Neutrophil (primary cell): Measurements from ENCODE around the gene TIMP4.

Experiments
- H3K27ac ChIP-seq: fragments of 200-600 bp; sonication (generic); 2 replicates; pipeline ENCODE4 v1.5.1; 2016; ENCODE audit warnings: mild to moderate bottlenecking, moderate library complexity
- H3K27me3 ChIP-seq: fragments of 200-600 bp; sonication (generic); 2 replicates; pipeline ENCODE4 v1.6.0; 2016; ENCODE audit warnings: mild to moderate bottlenecking
- H3K36me3 ChIP-seq: fragments of 200-600 bp; sonication (generic); 2 replicates; pipeline ENCODE4 v1.5.1; 2017
- H3K4me1 ChIP-seq, 2 experiments: fragments of 200-600 bp in 1 of 2; sonication (generic) in 1 of 2; 1 replicate in 1 of 2; 2 replicates in 1 of 2; pipeline versions ENCODE4 v1.5.1 to v1.6.1; 2013 to 2016; ENCODE audit warnings: low read depth in 1 of 2, low read length in 1 of 2, mild to moderate bottlenecking in 1 of 2, moderate library complexity in 1 of 2; ENCODE audit not compliant: control insufficient read depth in 1 of 2, insufficient read depth in 1 of 2
- H3K4me3 ChIP-seq, 2 experiments: fragments of 200-600 bp in 1 of 2; sonication (generic) in 1 of 2; 1 replicate in 1 of 2; 2 replicates in 1 of 2; pipeline ENCODE4 v1.5.1; 2013 to 2016; ENCODE audit warnings: low read depth in 1 of 2, low read length in 1 of 2, mild to moderate bottlenecking in 1 of 2, moderate library complexity in 1 of 2
- H3K9me3 ChIP-seq: fragments of 200-600 bp; sonication (generic); 2 replicates; pipeline ENCODE4 v1.5.1; 2016
- TF ChIP-seq, protein P1 (sequence below): fragments of 200-600 bp; sonication (generic); IDR thresholded peaks from 2 replicates; pipeline ENCODE4 v1.5.1; 2016; ENCODE audit warnings: antibody characterized with exemption

TIMP4 gene

GRCh38 chr3:12180631-12181030, 21.9 kb upstream of the TIMP4 start:
- TF ChIP-seq, protein P1, sequence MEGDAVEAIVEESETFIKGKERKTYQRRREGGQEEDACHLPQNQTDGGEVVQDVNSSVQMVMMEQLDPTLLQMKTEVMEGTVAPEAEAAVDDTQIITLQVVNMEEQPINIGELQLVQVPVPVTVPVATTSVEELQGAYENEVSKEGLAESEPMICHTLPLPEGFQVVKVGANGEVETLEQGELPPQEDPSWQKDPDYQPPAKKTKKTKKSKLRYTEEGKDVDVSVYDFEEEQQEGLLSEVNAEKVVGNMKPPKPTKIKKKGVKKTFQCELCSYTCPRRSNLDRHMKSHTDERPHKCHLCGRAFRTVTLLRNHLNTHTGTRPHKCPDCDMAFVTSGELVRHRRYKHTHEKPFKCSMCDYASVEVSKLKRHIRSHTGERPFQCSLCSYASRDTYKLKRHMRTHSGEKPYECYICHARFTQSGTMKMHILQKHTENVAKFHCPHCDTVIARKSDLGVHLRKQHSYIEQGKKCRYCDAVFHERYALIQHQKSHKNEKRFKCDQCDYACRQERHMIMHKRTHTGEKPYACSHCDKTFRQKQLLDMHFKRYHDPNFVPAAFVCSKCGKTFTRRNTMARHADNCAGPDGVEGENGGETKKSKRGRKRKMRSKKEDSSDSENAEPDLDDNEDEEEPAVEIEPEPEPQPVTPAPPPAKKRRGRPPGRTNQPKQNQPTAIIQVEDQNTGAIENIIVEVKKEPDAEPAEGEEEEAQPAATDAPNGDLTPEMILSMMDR = no peak
- Histone ChIP-seq H3K27me3 (no peaks in the 10 kb centered on the region), H3K9me3 (no peaks in the 10 kb centered on the region), H3K36me3 (no peaks in the 10 kb centered on the region), H3K4me3 (no peak overlapping the region), H3K27ac (no peak overlapping the region), H3K4me1 (peaks cover 30 to 42% of the 10 kb centered on the region in 2 experiments)

DNA sequence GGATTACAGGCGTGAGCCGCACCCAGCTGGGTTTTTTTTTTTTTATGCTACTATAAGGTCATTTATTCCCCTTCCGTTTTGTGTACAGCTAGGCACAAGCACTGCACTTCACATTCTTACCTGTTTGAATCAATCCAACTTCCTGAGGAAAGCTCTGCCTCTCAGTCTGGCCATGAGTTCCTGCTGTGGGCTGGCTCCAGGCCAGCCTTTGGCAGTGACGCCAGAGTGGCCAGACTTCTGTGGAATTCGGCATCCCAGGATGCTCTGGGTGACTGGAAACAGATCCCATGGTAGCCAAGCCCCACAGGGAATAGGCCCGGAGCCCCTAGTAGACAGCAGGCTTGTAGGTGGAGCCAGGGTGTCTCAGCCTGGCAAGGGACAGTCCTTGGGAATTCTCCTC, 21.5 kb upstream of the TIMP4 start:
- no peak overlapping the region for H3K4me3 ChIP-seq
- H3K9me3 ChIP-seq = no peaks in the 10 kb centered on the region
- TF ChIP-seq, protein P1 = no peak
- no peak overlapping the region for H3K27ac ChIP-seq
- H3K4me1 ChIP-seq = peaks cover 30 to 42% of the 10 kb centered on the region in 2 experiments
- no peaks in the 10 kb centered on the region for H3K27me3 ChIP-seq
- H3K36me3 ChIP-seq = no peaks in the 10 kb centered on the region

- Histone ChIP-seq H3K4me1 (peaks cover 30 to 42% of the 10 kb centered on the region in 2 experiments), H3K36me3 (no peaks in the 10 kb centered on the region), H3K9me3 (no peaks in the 10 kb centered on the region), H3K27me3 (no peaks in the 10 kb centered on the region), H3K4me3 (no peak overlapping the region), H3K27ac (no peak overlapping the region)
- TF ChIP-seq, protein P1 = no peak
Measured at GRCh38 chr3:12179441-12179840, 20.7 kb upstream of the TIMP4 start.

GRCh38 chr3:12178091-12178820, 19.5 kb upstream of the TIMP4 start:
- H3K27ac ChIP-seq = peak overlapping the region; percentile 67
- TF ChIP-seq, protein P1 = no peak
- no peaks in the 10 kb centered on the region for H3K27me3 ChIP-seq

DNA sequence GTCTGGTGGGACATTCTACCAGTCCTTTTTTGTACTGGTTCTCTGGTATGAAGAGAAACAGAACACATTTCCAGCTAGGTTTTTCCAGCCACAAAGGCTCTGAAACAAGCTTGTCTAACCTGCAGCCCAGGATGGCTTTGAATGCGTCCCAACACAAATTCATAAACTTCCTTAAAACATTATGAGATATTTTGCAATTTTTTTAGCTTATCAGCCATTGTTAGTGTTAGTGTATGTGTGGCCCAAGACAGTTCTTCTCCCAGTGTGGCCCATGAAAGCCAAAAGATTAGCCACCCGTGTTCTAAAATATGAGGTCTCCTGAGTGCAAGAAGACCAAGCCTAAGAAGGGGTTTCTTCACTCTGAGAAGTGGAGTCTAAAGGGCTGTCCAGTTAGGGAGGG, 18.4 kb upstream of the TIMP4 start:
- Histone ChIP-seq H3K27me3 (no peaks in the 10 kb centered on the region), H3K27ac (peak overlapping the region; percentile 67), H3K4me3 (no peak overlapping the region), H3K4me1 (peaks cover 30 to 42% of the 10 kb centered on the region in 2 experiments), H3K36me3 (no peaks in the 10 kb centered on the region), H3K9me3 (no peaks in the 10 kb centered on the region)
- TF ChIP-seq, protein P1 = no peak

More at GRCh38 chr3:12178091-12178820, 19.5 kb upstream of the TIMP4 start:
- Histone ChIP-seq H3K4me1 (peaks cover 30 to 42% of the 10 kb centered on the region in 2 experiments), H3K36me3 (no peaks in the 10 kb centered on the region), H3K9me3 (no peaks in the 10 kb centered on the region), H3K4me3 (peak overlapping the region; percentile 12 to 31)
